ENCODE measurements around the gene STK40.

DNA sequence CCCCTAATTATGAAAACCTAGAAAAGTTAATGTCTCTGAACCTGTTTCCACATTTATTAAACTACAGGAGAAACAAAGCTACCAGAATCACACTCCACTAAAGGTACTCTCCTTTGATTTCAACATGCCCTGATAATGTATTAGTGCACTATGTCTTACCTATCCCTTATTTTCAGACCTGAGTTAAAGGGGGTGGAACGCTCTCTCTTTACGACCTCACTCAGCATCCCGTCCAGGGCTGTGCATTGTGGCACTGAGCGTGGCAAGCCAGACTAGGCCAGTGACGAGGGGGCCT lies 11.3 kb upstream of the STK40 start:
- TF ChIP-seq, protein P1, sequence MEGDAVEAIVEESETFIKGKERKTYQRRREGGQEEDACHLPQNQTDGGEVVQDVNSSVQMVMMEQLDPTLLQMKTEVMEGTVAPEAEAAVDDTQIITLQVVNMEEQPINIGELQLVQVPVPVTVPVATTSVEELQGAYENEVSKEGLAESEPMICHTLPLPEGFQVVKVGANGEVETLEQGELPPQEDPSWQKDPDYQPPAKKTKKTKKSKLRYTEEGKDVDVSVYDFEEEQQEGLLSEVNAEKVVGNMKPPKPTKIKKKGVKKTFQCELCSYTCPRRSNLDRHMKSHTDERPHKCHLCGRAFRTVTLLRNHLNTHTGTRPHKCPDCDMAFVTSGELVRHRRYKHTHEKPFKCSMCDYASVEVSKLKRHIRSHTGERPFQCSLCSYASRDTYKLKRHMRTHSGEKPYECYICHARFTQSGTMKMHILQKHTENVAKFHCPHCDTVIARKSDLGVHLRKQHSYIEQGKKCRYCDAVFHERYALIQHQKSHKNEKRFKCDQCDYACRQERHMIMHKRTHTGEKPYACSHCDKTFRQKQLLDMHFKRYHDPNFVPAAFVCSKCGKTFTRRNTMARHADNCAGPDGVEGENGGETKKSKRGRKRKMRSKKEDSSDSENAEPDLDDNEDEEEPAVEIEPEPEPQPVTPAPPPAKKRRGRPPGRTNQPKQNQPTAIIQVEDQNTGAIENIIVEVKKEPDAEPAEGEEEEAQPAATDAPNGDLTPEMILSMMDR (conservative IDR thresholded peaks at IDR 0.05; ENCODE audit: low read depth in 2 of 2): no peak
- TF ChIP-seq EZH2 (IDR thresholded peaks at IDR 0.05; ENCODE audit: low read depth, unreplicated experiment): no peak
- TF ChIP-seq ZNF331 (CRISPR knock-in tag; IDR thresholded peaks at IDR 0.05; ENCODE audit: low read depth): no peak
- TF ChIP-seq JUNB (IDR thresholded peaks at IDR 0.05; ENCODE audit: unreplicated experiment): no peak
- TF ChIP-seq, protein P2, sequence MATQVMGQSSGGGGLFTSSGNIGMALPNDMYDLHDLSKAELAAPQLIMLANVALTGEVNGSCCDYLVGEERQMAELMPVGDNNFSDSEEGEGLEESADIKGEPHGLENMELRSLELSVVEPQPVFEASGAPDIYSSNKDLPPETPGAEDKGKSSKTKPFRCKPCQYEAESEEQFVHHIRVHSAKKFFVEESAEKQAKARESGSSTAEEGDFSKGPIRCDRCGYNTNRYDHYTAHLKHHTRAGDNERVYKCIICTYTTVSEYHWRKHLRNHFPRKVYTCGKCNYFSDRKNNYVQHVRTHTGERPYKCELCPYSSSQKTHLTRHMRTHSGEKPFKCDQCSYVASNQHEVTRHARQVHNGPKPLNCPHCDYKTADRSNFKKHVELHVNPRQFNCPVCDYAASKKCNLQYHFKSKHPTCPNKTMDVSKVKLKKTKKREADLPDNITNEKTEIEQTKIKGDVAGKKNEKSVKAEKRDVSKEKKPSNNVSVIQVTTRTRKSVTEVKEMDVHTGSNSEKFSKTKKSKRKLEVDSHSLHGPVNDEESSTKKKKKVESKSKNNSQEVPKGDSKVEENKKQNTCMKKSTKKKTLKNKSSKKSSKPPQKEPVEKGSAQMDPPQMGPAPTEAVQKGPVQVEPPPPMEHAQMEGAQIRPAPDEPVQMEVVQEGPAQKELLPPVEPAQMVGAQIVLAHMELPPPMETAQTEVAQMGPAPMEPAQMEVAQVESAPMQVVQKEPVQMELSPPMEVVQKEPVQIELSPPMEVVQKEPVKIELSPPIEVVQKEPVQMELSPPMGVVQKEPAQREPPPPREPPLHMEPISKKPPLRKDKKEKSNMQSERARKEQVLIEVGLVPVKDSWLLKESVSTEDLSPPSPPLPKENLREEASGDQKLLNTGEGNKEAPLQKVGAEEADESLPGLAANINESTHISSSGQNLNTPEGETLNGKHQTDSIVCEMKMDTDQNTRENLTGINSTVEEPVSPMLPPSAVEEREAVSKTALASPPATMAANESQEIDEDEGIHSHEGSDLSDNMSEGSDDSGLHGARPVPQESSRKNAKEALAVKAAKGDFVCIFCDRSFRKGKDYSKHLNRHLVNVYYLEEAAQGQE (IDR thresholded peaks at IDR 0.05; ENCODE audit: unreplicated experiment): no peak
